Measurements from ENCODE around the gene NABP2.

DNA sequence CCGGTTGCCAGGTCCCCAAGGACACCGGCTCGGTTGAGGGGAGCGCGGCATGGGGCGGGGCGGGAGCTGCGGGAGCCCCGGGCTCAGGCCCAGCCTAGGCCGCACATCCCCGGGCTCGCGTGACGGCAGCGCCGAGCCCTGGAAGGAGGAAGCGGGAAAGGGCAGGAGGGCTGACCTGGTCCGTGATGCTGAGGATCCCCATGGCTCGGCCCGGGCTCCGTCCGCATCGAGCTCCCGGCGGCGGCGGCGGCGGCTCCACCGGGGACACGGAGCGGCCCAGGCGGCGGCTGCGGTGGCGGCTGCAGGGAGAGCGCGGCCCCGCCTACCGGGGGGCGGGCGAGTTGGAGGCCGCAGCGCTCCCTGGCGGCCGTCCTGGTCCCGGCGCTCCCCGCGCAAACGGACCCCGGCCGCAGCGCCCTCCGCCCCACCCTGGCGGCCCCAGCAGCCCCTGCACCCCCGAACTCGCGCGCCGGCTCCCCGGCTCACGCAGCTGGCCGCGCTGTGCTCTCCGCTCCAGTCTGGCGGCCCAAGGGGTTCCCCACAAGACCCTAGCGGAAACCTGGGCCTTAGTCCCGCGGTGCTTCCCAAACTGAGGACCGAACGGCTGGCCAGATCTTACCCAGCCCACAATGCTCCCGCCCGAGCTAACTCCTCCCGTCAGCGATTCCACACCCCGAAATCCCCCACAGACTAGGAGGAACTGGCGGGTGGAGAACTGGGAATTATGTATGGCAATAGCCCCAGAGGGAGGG, 34.1 kb downstream of the NABP2 start, which contains the start of gene ANKRD52:
- TF ChIP-seq, protein P1, sequence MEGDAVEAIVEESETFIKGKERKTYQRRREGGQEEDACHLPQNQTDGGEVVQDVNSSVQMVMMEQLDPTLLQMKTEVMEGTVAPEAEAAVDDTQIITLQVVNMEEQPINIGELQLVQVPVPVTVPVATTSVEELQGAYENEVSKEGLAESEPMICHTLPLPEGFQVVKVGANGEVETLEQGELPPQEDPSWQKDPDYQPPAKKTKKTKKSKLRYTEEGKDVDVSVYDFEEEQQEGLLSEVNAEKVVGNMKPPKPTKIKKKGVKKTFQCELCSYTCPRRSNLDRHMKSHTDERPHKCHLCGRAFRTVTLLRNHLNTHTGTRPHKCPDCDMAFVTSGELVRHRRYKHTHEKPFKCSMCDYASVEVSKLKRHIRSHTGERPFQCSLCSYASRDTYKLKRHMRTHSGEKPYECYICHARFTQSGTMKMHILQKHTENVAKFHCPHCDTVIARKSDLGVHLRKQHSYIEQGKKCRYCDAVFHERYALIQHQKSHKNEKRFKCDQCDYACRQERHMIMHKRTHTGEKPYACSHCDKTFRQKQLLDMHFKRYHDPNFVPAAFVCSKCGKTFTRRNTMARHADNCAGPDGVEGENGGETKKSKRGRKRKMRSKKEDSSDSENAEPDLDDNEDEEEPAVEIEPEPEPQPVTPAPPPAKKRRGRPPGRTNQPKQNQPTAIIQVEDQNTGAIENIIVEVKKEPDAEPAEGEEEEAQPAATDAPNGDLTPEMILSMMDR (conservative IDR thresholded peaks at IDR 0.05; ENCODE audit: low read depth, low read length), result peak; percentile 54; the same call in 1 of the 2 replicates
- no peak for TF ChIP-seq EZH2 (IDR thresholded peaks at IDR 0.05; ENCODE audit: borderline replicate concordance, low read depth, low read length, poor library complexity, severe bottlenecking)

Data from A673 (cell line).